ENCODE data around the gene TREML4. TPM values are rescaled to one million over a fixed set of nuclear protein-coding genes. Genes with fewer than 3 reads are reported as not detected.

Gene TREML4
- total and polyA plus RNA-seq, 2 of the 8 experiments (the other 6 are each of a cell fraction or from before 2014, with no cell fraction given) = not detected

DNA sequence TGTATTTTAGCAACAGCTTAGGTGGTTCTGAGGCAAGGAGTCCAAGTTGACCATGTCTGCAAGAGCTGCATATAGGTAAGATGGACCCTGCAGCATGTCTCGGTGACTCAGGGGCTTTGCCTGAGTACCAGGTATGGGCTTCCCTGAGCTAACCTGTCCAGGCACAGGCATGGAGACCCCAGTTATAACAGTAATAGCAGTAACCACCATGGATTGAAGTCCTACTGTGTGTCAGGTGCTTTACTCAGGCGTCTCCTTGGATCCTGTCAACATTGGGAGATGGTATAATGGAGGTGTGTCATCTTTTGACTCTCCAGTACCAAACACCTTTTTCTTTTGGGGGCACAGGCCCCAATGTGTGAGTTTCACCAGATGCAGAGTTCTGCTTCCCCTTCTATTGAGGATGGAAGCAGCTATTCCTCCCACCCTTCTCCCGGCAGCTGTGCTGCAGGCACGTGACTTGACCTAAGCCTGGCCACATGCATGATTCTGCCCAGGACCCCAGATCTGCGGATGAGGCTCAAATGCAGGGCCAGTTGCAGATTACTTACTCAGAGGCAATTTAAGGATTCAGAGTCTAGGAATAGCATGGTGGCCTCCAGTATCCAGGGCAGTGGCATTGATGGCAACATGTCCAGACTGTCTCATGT, 44.6 kb downstream of the TREML4 start:
- Histone ChIP-seq H3K79me2 (ENCODE audit: control insufficient read depth in 1 of 2, insufficient read depth in 2 of 2, low read length in 2 of 2) (no peaks in the 10 kb centered on the region), H3K4ac (replicated peaks; ENCODE audit: insufficient read length, low read depth, low read length) (no peak overlapping the region), H2BK15ac (ENCODE audit: low read length) (no peak overlapping the region), H2BK20ac (ENCODE audit: low read length) (no peak overlapping the region), H2AK5ac (ENCODE audit: low read depth, low read length) (no peak overlapping the region), H2AFZ (ENCODE audit: low read length) (no peak overlapping the region), H2BK120ac (replicated peaks; ENCODE audit: low read depth, low read length) (no peak overlapping the region), H3K56ac (replicated peaks; ENCODE audit: insufficient read length, low read depth, low read length) (no peak overlapping the region), H3K4me2 (ENCODE audit: insufficient read depth in 1 of 2, low read depth in 2 of 2, low read length in 2 of 2) (no peak overlapping the region), H3K23me2 (ENCODE audit: low read depth, low read length) (no peaks in the 10 kb centered on the region), H4K8ac (ENCODE audit: extremely low read depth, insufficient read depth, low read length) (no peak overlapping the region; the same call in 1 of the 2 replicates), H4K5ac (ENCODE audit: insufficient read length, low read depth, low read length) (no peak overlapping the region), H2BK5ac (ENCODE audit: low read depth, low read length) (no peak overlapping the region), H3K9ac (replicated peaks in 1 of 4; ENCODE audit: extremely low read depth in 1 of 4, low read depth in 3 of 4, low read length in 3 of 4) (no peak overlapping the region), H2BK12ac (ENCODE audit: low read depth, low read length) (no peak overlapping the region), H3K23ac (ENCODE audit: insufficient read length) (no peak overlapping the region), H3K36me3 (ENCODE audit: control insufficient read depth in 2 of 4, insufficient read depth in 4 of 4, low read length in 3 of 4) (no peaks in the 10 kb centered on the region), H3K14ac (ENCODE audit: insufficient read length) (no peak overlapping the region), H4K91ac (replicated peaks; ENCODE audit: insufficient read length, low read length) (no peak overlapping the region), H3K27ac (ENCODE audit: low read depth, low read length) (no peak overlapping the region), H3K18ac (ENCODE audit: extremely low read depth, low read length) (no peak overlapping the region), H3K9me3 (ENCODE audit: insufficient read depth in 2 of 2, low read depth in 1 of 2, low read length in 1 of 2) (no peaks in the 10 kb centered on the region), H3K27me3 (replicated peaks in 1 of 4; ENCODE audit: control insufficient read depth in 3 of 4, extremely low read depth in 1 of 4, insufficient read depth in 3 of 4, low read length in 3 of 4) (no peaks in the 10 kb centered on the region; a peak in 2 of 7 replicates), H3K4me3 (ENCODE audit: extremely low read depth in 1 of 4, insufficient read depth in 2 of 4, low read depth in 3 of 4, low read length in 4 of 4) (no peak overlapping the region), H3K79me1 (ENCODE audit: low read depth, low read length) (no peaks in the 10 kb centered on the region), H4K20me1 (replicated peaks in 1 of 2; ENCODE audit: control insufficient read depth in 1 of 2, insufficient read depth in 2 of 2, low read length in 2 of 2) (peaks cover 0 to 4% of the 10 kb centered on the region in 2 experiments), H3K4me1 (replicated peaks in 1 of 4; ENCODE audit: control insufficient read depth in 3 of 4, insufficient read depth in 4 of 4, low read length in 3 of 4) (no peaks in the 10 kb centered on the region; a peak in 1 of 7 replicates)
- DNase-seq (ENCODE audit: low read depth in 1 of 2, low spot score in 2 of 2) (peak in 1 of 2 experiments; percentile 32), FAIRE-seq (no peak)
- CTCF ChIA-PET (ENCODE audit: partially characterized antibody) = interaction anchor here (0.8 to 1.4 kb wide), 3 partner anchors 22 to 267 kb away, joined by 3 to 5 read pairs (median 3); no protein-coding TSS in a partner anchor
- WGBS, 2 experiments (ENCODE audit: extremely low coverage in 1 of 2, insufficient coverage in 1 of 2, insufficient read length in 1 of 2, insufficient replicate concordance in 2 of 2, low coverage in 1 of 2, low lambda C conversion rate in 2 of 2, missing lambda C conversion rate in 1 of 2) = 93% methylated on average over 5 of the region's 5 CpGs; no CpG with 5 or more reads in 1 of the 2 experiments
- POLR2A ChIA-PET (ENCODE audit: partially characterized antibody) = no interaction called here
- TF ChIP-seq CHD1 (IDR thresholded peaks at IDR 0.05; ENCODE audit: low read depth, low read length) (no peak), TEAD4 (IDR thresholded peaks at IDR 0.05; ENCODE audit: low read depth, low read length) (no peak), HDAC2 (IDR thresholded peaks at IDR 0.05; ENCODE audit: borderline replicate concordance in 1 of 2, low read depth in 2 of 2, low read length in 2 of 2) (no peak), PHF8 (conservative IDR thresholded peaks at IDR 0.05; ENCODE audit: low read depth, low read length) (no peak)
